WERI-Rb-1 (cell line): Measurements from ENCODE around the gene MCF2L2.

Experiments used
- DNase-seq: peaks from one replicate; pipeline ENCODE4 v3.0.0-alpha.2; 2020
- H3K27ac ChIP-seq: fragments of 250-450 bp; sonication (Bioruptor Pico); 2 replicates; pipeline ENCODE4 v1.5.1; 2020; ENCODE audit warnings: mild to moderate bottlenecking, moderate library complexity
- H3K27me3 ChIP-seq: fragments of 250-450 bp; sonication (Bioruptor Pico); 2 replicates; pipeline ENCODE4 v1.5.1; 2021; ENCODE audit warnings: mild to moderate bottlenecking, low read depth, moderate library complexity; ENCODE audit not compliant: insufficient read depth, severe bottlenecking
- H3K36me3 ChIP-seq: fragments of 250-450 bp; sonication (Bioruptor Pico); 2 replicates; pipeline ENCODE4 v1.5.1; 2020; ENCODE audit warnings: mild to moderate bottlenecking, moderate library complexity
- H3K4me3 ChIP-seq: 2 replicates; pipeline ENCODE4 v1.5.1; 2011; ENCODE audit warnings: low read depth, mild to moderate bottlenecking, control low read depth, low read length
- H3K9me3 ChIP-seq: fragments of 250-450 bp; sonication (Bioruptor Pico); 2 replicates; pipeline ENCODE4 v1.5.1; 2021; ENCODE audit warnings: mild to moderate bottlenecking, moderate library complexity; ENCODE audit not compliant: severe bottlenecking
- CTCF ChIP-seq: IDR thresholded peaks from 2 replicates; pipeline ENCODE4 v1.5.1; 2011; ENCODE audit warnings: low read depth, mild to moderate bottlenecking, control low read depth, inconsistent platforms, low read length

Gene MCF2L2

GRCh38 chr3:183308751-183309150, 119.7 kb downstream of the MCF2L2 start:
- no peak overlapping the region for H3K4me3 ChIP-seq
- no peak for DNase-seq
- no peaks in the 10 kb centered on the region for H3K27me3 ChIP-seq
- no peaks in the 10 kb centered on the region for H3K9me3 ChIP-seq
- no peaks in the 10 kb centered on the region for H3K36me3 ChIP-seq
- no peak for TF ChIP-seq CTCF
- H3K27ac ChIP-seq, result no peak overlapping the region

GRCh38 chr3:183307749-183308148, 120.7 kb downstream of the MCF2L2 start:
- H3K4me3 ChIP-seq, result no peak overlapping the region

GRCh38 chr3:183306798-183307671, 121.4 kb downstream of the MCF2L2 start:
- H3K9me3 ChIP-seq, result no peaks in the 10 kb centered on the region
- no peaks in the 10 kb centered on the region for H3K36me3 ChIP-seq
- DNase-seq, result no peak
- no peak overlapping the region for H3K4me3 ChIP-seq
- TF ChIP-seq CTCF, result no peak
- H3K27ac ChIP-seq, result no peak overlapping the region
- no peaks in the 10 kb centered on the region for H3K27me3 ChIP-seq

More at GRCh38 chr3:183307749-183308148, 120.7 kb downstream of the MCF2L2 start:
- H3K27ac ChIP-seq, result no peak overlapping the region
- DNase-seq, result no peak
- no peak for TF ChIP-seq CTCF
- no peaks in the 10 kb centered on the region for H3K36me3 ChIP-seq
- no peaks in the 10 kb centered on the region for H3K27me3 ChIP-seq
- H3K9me3 ChIP-seq, result no peaks in the 10 kb centered on the region

GRCh38 chr3:183303690-183304089, 124.7 kb downstream of the MCF2L2 start:
- Histone ChIP-seq H3K27ac (no peak overlapping the region), H3K27me3 (no peaks in the 10 kb centered on the region), H3K36me3 (no peaks in the 10 kb centered on the region), H3K9me3 (no peaks in the 10 kb centered on the region), H3K4me3 (no peak overlapping the region)
- no peak for DNase-seq
- no peak for TF ChIP-seq CTCF

- Histone ChIP-seq H3K27ac (no peak overlapping the region), H3K27me3 (no peaks in the 10 kb centered on the region), H3K4me3 (no peak overlapping the region), H3K9me3 (no peaks in the 10 kb centered on the region), H3K36me3 (no peaks in the 10 kb centered on the region)
- no peak for DNase-seq
- TF ChIP-seq CTCF, result no peak
These were observed 126.4 kb downstream of the MCF2L2 start for GRCh38 chr3:183301937-183302580.
